H1 (cell line): ENCODE results near the gene TECPR2. TPM values are rescaled to one million over a fixed set of nuclear protein-coding genes. Genes with fewer than 3 reads are reported as not detected.

ENCODE experiments used
- BRCA1 ChIP-seq: IDR thresholded peaks from 2 replicates; pipeline ENCODE4 v1.6.1; 2012; ENCODE audit warnings: low read depth, low read length, improper control_type of control experiment
- NANOG ChIP-seq: IDR thresholded peaks from 2 replicates; pipeline ENCODE4 v1.6.1; 2011; ENCODE audit warnings: low read length, low read depth, mild to moderate bottlenecking, inconsistent platforms; ENCODE audit not compliant: insufficient read depth, poor library complexity, severe bottlenecking
- RAD21 ChIP-seq, 2 experiments: IDR thresholded peaks in 1 of 2; conservative IDR thresholded peaks in 1 of 2; 2 replicates each; pipeline ENCODE4 v1.6.1; 2011; ENCODE audit warnings: low read depth in 2 of 2, low read length in 2 of 2, improper control_type of control experiment in 1 of 2, inconsistent platforms in 1 of 2, mild to moderate bottlenecking in 1 of 2, moderate library complexity in 1 of 2
- SIX5 ChIP-seq: IDR thresholded peaks from 2 replicates; pipeline ENCODE4 v1.6.1; 2011; ENCODE audit warnings: mild to moderate bottlenecking, low read depth, low read length
- TAF7 ChIP-seq: optimal IDR thresholded peaks from 2 replicates; pipeline ENCODE3; 2011; ENCODE audit warnings: low read depth, mild to moderate bottlenecking, inconsistent platforms, low read length, moderate library complexity, borderline replicate concordance
- polyA plus RNA-seq, 7 experiments: library from polyadenylated mRNA; depleted of rRNA in 3 of 7; stranded (reverse) in 5 of 7; unstranded in 2 of 7; fragments of >200 nt in 5 of 7; fragments of 200-250 nt in 2 of 7; gene quantifications; 1 replicate in 5 of 7; 2 replicates in 1 of 7; 4 replicates in 1 of 7; pipeline versions ENCODE4 v1.2.1 to v1.2.3, GENCODE V29; 2011 to 2013; ENCODE audit warnings: missing spikeins in 2 of 7, mixed read lengths in 2 of 7
- total RNA-seq: library from RNA; stranded (reverse); fragmentation: NEBNext Ultra II Directional; extraction: Animal tissue kit (Norgen Biotek cat#: 25700); gene quantifications from 2 replicates; pipeline ENCODE4 v1.2.1, GENCODE V29; 2021
- TF ChIP-seq, protein P1 (sequence below): IDR thresholded peaks from 2 replicates; pipeline ENCODE4 v1.6.1; 2012; ENCODE audit warnings: low read length, inconsistent platforms

The TECPR2 gene
- total and polyA plus RNA-seq, 2 of the 8 experiments (the other 6 are each of a cell fraction or from before 2014, with no cell fraction given) = 6.8 to 19.4 TPM

GRCh38 chr14:102541771-102542170 lies 179.0 kb downstream of the TECPR2 start (continued):
- TF ChIP-seq, protein P1, sequence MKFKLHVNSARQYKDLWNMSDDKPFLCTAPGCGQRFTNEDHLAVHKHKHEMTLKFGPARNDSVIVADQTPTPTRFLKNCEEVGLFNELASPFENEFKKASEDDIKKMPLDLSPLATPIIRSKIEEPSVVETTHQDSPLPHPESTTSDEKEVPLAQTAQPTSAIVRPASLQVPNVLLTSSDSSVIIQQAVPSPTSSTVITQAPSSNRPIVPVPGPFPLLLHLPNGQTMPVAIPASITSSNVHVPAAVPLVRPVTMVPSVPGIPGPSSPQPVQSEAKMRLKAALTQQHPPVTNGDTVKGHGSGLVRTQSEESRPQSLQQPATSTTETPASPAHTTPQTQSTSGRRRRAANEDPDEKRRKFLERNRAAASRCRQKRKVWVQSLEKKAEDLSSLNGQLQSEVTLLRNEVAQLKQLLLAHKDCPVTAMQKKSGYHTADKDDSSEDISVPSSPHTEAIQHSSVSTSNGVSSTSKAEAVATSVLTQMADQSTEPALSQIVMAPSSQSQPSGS = no peak
- TF ChIP-seq TAF7 = no peak
- TF ChIP-seq BRCA1 = no peak
- no peak for TF ChIP-seq SIX5
- peak; percentile 9 to 33; a peak in 1 of 4 replicates for TF ChIP-seq RAD21 (IDR thresholded peaks at IDR 0.05 in 1 of 2, conservative IDR thresholded peaks at IDR 0.05 in 1 of 2; ENCODE audit: low read depth in 2 of 2, low read length in 2 of 2)
- no peak for TF ChIP-seq NANOG
